H7 (cell line): ENCODE measurements around the gene FAM13A. TPM values are rescaled to one million over a fixed set of nuclear protein-coding genes. Genes with fewer than 3 reads are reported as not detected.

ENCODE experiments used
- DNase-seq: peaks from one replicate; pipeline ENCODE4 v3.0.0; 2012
- H3K27me3 ChIP-seq: 2 replicates; pipeline ENCODE4 v1.6.0; 2011; ENCODE audit warnings: mild to moderate bottlenecking, low read length; ENCODE audit not compliant: control insufficient read depth, insufficient read depth
- H3K36me3 ChIP-seq: replicated peaks from 2 replicates; pipeline ENCODE4 v1.5.1; 2011; ENCODE audit warnings: low read length; ENCODE audit not compliant: control insufficient read depth, insufficient read depth
- H3K4me3 ChIP-seq: 2 replicates; pipeline ENCODE4 v1.5.1; 2011; ENCODE audit warnings: low read depth, mild to moderate bottlenecking, control low read depth, low read length, moderate library complexity; ENCODE audit not compliant: insufficient read depth
- total RNA-seq: library from RNA; depleted of rRNA; stranded (reverse); fragments of >200 nt; shearing (Covaris generic); gene quantifications from 2 replicates; pipeline ENCODE4 v1.2.3, GENCODE V29; 2014

FAM13A gene
- total RNA-seq, 1 experiment from 2014 or later: 7.1 TPM

GRCh38 chr4:88725986-88726385 lies 331.0 kb downstream of the FAM13A start:
- H3K4me3 ChIP-seq: no peak overlapping the region
- DNase-seq: no peak
- no peaks in the 10 kb centered on the region; the same call in 1 of the 2 replicates for H3K36me3 ChIP-seq
- no peaks in the 10 kb centered on the region for H3K27me3 ChIP-seq

- Histone ChIP-seq H3K36me3 (no peaks in the 10 kb centered on the region), H3K4me3 (no peak overlapping the region), H3K27me3 (no peaks in the 10 kb centered on the region)
- DNase-seq: no peak
Measured at GRCh38 chr4:88725143-88725542, 331.8 kb downstream of the FAM13A start.

GRCh38 chr4:88724406-88724805 lies 332.6 kb downstream of the FAM13A start:
- no peak for DNase-seq
- Histone ChIP-seq H3K36me3 (no peaks in the 10 kb centered on the region), H3K27me3 (no peaks in the 10 kb centered on the region), H3K4me3 (no peak overlapping the region)

- H3K27me3 ChIP-seq: no peaks in the 10 kb centered on the region
- no peak overlapping the region for H3K4me3 ChIP-seq
- no peaks in the 10 kb centered on the region for H3K36me3 ChIP-seq
- no peak for DNase-seq
Measured at GRCh38 chr4:88722828-88723227, 334.2 kb downstream of the FAM13A start.

- no peaks in the 10 kb centered on the region for H3K27me3 ChIP-seq
- no peak overlapping the region for H3K4me3 ChIP-seq
- DNase-seq: no peak
- no peaks in the 10 kb centered on the region for H3K36me3 ChIP-seq
Measured at GRCh38 chr4:88722276-88722780, 334.7 kb downstream of the FAM13A start.

GRCh38 chr4:88720451-88721428 lies 336.2 kb downstream of the FAM13A start:
- H3K27me3 ChIP-seq: no peaks in the 10 kb centered on the region
- H3K36me3 ChIP-seq: no peaks in the 10 kb centered on the region
- no peak overlapping the region for H3K4me3 ChIP-seq
- no peak for DNase-seq

GRCh38 chr4:88719381-88719780 lies 337.6 kb downstream of the FAM13A start:
- no peaks in the 10 kb centered on the region for H3K27me3 ChIP-seq
- H3K4me3 ChIP-seq: no peak overlapping the region
- DNase-seq: no peak
- H3K36me3 ChIP-seq: no peaks in the 10 kb centered on the region

GRCh38 chr4:88718098-88718497 lies 338.9 kb downstream of the FAM13A start:
- DNase-seq: no peak
- Histone ChIP-seq H3K4me3 (no peak overlapping the region), H3K36me3 (no peaks in the 10 kb centered on the region), H3K27me3 (no peaks in the 10 kb centered on the region)

- no peak for DNase-seq
Measured at GRCh38 chr4:88713782-88714181, 343.2 kb downstream of the FAM13A start.

GRCh38 chr4:88709989-88710388 lies 347.0 kb downstream of the FAM13A start:
- DNase-seq: no peak
- Histone ChIP-seq H3K27me3 (no peaks in the 10 kb centered on the region), H3K36me3 (no peaks in the 10 kb centered on the region), H3K4me3 (no peak overlapping the region)

More at GRCh38 chr4:88713782-88714181, 343.2 kb downstream of the FAM13A start:
- no peaks in the 10 kb centered on the region for H3K27me3 ChIP-seq
- H3K4me3 ChIP-seq: no peak overlapping the region
- H3K36me3 ChIP-seq: no peaks in the 10 kb centered on the region

GRCh38 chr4:88706574-88706973 lies 350.4 kb downstream of the FAM13A start:
- Histone ChIP-seq H3K36me3 (no peaks in the 10 kb centered on the region), H3K4me3 (no peak overlapping the region), H3K27me3 (no peaks in the 10 kb centered on the region)
- peak; percentile 33 for DNase-seq

- no peaks in the 10 kb centered on the region for H3K27me3 ChIP-seq
- no peak overlapping the region for H3K4me3 ChIP-seq
- no peak for DNase-seq
- H3K36me3 ChIP-seq: no peaks in the 10 kb centered on the region
Measured at GRCh38 chr4:88705805-88706492, 351.0 kb downstream of the FAM13A start.

GRCh38 chr4:88705223-88705622 lies 351.8 kb downstream of the FAM13A start:
- H3K27me3 ChIP-seq: no peaks in the 10 kb centered on the region
- H3K36me3 ChIP-seq: no peaks in the 10 kb centered on the region
- DNase-seq: no peak
- H3K4me3 ChIP-seq: no peak overlapping the region

- Histone ChIP-seq H3K27me3 (no peaks in the 10 kb centered on the region; the same call in 1 of the 2 replicates), H3K4me3 (no peak overlapping the region), H3K36me3 (no peaks in the 10 kb centered on the region)
- no peak for DNase-seq
Measured at GRCh38 chr4:88702782-88703181, 354.2 kb downstream of the FAM13A start.

GRCh38 chr4:88698519-88698918 lies 358.5 kb downstream of the FAM13A start:
- no peaks in the 10 kb centered on the region for H3K36me3 ChIP-seq
- no peaks in the 10 kb centered on the region; the same call in 1 of the 2 replicates for H3K27me3 ChIP-seq
- H3K4me3 ChIP-seq: no peak overlapping the region
- DNase-seq: peak; percentile 8
